Esophagus muscularis mucosa (tissue), 4 donors: ENCODE data around the gene CHRND.

ENCODE experiments used
- EP300 ChIP-seq: sonication (generic); formaldehyde crosslinking; IDR thresholded peaks from one replicate; pipeline ENCODE4 v1.6.1; 2017; ENCODE audit warnings: antibody characterized with exemption
- POLR2A ChIP-seq: fragments of 450-650 bp; IDR thresholded peaks from one replicate; pipeline ENCODE4 v1.6.1; 2017; ENCODE audit warnings: antibody characterized with exemption, moderate library complexity, mild to moderate bottlenecking, low read depth
- POLR2AphosphoS5 ChIP-seq, 2 donors: sonication (generic); formaldehyde crosslinking; IDR thresholded peaks; one replicate each; pipeline ENCODE4 v1.6.1; 2017; ENCODE audit warnings: antibody characterized with exemption in 2 of 2
- TF ChIP-seq, protein P1 (sequence below), 3 experiments: fragments of 200-600 bp in 2 of 3; fragments of 450-650 bp in 1 of 3; sonication (generic) in 2 of 3; IDR thresholded peaks; one replicate each; pipeline ENCODE4 v1.5.1; 2017 to 2019; ENCODE audit warnings: antibody characterized with exemption in 3 of 3, mild to moderate bottlenecking in 2 of 3, moderate library complexity in 1 of 3

DNA sequence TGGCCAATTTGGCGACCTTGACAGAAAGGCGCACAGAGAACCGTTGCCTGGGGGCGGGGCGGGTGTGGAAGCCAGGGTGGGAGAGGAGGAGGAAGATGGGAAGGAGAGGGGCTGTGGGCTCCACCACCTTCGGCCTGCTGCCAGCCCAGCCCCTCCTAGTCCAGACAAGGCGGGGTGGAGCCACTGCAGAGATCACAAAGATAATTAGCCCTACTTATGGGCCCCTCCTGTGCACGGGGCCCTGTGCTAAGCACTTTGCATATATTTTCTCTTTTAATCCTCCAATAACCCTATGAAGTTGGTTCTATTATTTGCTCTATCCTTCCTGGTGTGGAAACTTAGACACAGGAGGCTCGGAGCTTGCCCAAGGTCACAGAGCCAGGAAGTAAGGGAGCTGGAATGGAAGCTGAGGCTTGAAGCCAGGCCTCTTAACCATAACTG, 24.6 kb upstream of the CHRND start:
- TF ChIP-seq, protein P1, sequence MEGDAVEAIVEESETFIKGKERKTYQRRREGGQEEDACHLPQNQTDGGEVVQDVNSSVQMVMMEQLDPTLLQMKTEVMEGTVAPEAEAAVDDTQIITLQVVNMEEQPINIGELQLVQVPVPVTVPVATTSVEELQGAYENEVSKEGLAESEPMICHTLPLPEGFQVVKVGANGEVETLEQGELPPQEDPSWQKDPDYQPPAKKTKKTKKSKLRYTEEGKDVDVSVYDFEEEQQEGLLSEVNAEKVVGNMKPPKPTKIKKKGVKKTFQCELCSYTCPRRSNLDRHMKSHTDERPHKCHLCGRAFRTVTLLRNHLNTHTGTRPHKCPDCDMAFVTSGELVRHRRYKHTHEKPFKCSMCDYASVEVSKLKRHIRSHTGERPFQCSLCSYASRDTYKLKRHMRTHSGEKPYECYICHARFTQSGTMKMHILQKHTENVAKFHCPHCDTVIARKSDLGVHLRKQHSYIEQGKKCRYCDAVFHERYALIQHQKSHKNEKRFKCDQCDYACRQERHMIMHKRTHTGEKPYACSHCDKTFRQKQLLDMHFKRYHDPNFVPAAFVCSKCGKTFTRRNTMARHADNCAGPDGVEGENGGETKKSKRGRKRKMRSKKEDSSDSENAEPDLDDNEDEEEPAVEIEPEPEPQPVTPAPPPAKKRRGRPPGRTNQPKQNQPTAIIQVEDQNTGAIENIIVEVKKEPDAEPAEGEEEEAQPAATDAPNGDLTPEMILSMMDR (IDR thresholded peaks at IDR 0.05), result no peak
- no peak for TF ChIP-seq POLR2A
- TF ChIP-seq POLR2AphosphoS5 (IDR thresholded peaks at IDR 0.05), result no peak
- TF ChIP-seq EP300, result no peak
